Superior temporal gyrus (tissue), 1 donor: Measurements from ENCODE around the gene CLDN7.

Source experiments
- DNase-seq: peaks from one replicate; pipeline ENCODE4 v3.0.0-alpha.2; 2016; ENCODE audit errors: extremely low spot score

Gene CLDN7

GRCh38 chr17:7238420-7239090, 23.7 kb downstream of the CLDN7 start:
- DNase-seq: no peak

GRCh38 chr17:7237761-7238419, 24.4 kb downstream of the CLDN7 start:
- peak; percentile 45 for DNase-seq

- DNase-seq: no peak
These were observed 25.0 kb downstream of the CLDN7 start for GRCh38 chr17:7237266-7237760.

- no peak for DNase-seq
These were observed 25.5 kb downstream of the CLDN7 start for GRCh38 chr17:7236808-7237207.

GRCh38 chr17:7235693-7236665, 26.3 kb downstream of the CLDN7 start:
- DNase-seq: no peak

- peak; percentile 98 for DNase-seq
These were observed 28.0 kb downstream of the CLDN7 start, which contains the start of gene DVL2 for GRCh38 chr17:7234083-7234951. Gene DVL2 (minus strand): TSS chr17:7234517. CDS start chr17:7234262, 255 bp downstream.

- DNase-seq: peak; percentile 44
These were observed 28.6 kb downstream of the CLDN7 start for GRCh38 chr17:7233701-7234082.

GRCh38 chr17:7232114-7232513, 30.2 kb downstream of the CLDN7 start:
- no peak for DNase-seq

- no peak for DNase-seq
These were observed 32.8 kb downstream of the CLDN7 start for GRCh38 chr17:7229504-7229903.

- DNase-seq: no peak
These were observed 33.4 kb downstream of the CLDN7 start for GRCh38 chr17:7228920-7229319.

GRCh38 chr17:7226721-7227710, 35.3 kb downstream of the CLDN7 start:
- no peak for DNase-seq

GRCh38 chr17:7225711-7226331, 36.5 kb downstream of the CLDN7 start:
- DNase-seq: no peak

- DNase-seq: no peak
These were observed 37.6 kb downstream of the CLDN7 start for GRCh38 chr17:7224661-7225111.

- no peak for DNase-seq
These were observed 38.2 kb downstream of the CLDN7 start for GRCh38 chr17:7224110-7224509.

- DNase-seq: no peak
These were observed 38.9 kb downstream of the CLDN7 start for GRCh38 chr17:7223375-7223774.

- DNase-seq: no peak
These were observed 39.3 kb downstream of the CLDN7 start for GRCh38 chr17:7222972-7223292.

GRCh38 chr17:7222093-7222971, 39.9 kb downstream of the CLDN7 start:
- no peak for DNase-seq

- no peak for DNase-seq
These were observed 40.8 kb downstream of the CLDN7 start for GRCh38 chr17:7221278-7222092.
